HG03575 (cell line): ENCODE data around the gene RAPGEF1.
"Not testable (repeated sequence)": the region's sequence is repeated elsewhere in the genome, so short reads cannot be mapped to it uniquely, and the experiment has no call there.

ENCODE experiments used
- ATAC-seq: cut with Tn5 transposase; IDR thresholded peaks from one replicate; pipeline ENCODE4 v1.9.1; 2021; ENCODE audit not compliant: unreplicated experiment, insufficient number of reproducible peaks, low FRiP score; ENCODE audit errors: extremely low read depth

RAPGEF1 gene

GRCh38 chr9:131677049-131677443 lies 62.8 kb downstream of the RAPGEF1 start:
- no peak for ATAC-seq

GRCh38 chr9:131676431-131676972 lies 63.4 kb downstream of the RAPGEF1 start:
- no peak for ATAC-seq

- no peak for ATAC-seq
These were observed 64.3 kb downstream of the RAPGEF1 start for GRCh38 chr9:131675437-131676022.

GRCh38 chr9:131674425-131675421 lies 65.2 kb downstream of the RAPGEF1 start:
- ATAC-seq = no peak

DNA sequence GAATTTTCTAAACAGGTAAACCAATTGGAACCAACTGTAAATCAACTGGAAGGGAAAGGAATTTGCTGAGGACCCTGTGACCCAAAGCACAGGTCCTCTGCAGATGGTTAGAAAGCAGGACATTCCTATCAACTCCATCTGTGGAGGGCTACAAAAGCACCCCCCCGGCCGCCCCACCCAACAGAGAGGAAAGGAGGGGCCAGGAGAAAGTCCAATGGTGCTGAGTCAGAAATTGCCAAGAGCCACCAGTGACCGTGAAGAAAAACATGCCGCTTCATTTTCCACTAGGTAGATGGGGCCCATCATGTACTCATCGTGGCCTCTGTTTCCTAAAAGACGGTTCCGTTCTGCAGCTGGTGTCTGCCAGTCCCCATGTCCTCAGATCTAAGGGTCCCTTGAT lies 66.3 kb downstream of the RAPGEF1 start:
- ATAC-seq = no peak

DNA sequence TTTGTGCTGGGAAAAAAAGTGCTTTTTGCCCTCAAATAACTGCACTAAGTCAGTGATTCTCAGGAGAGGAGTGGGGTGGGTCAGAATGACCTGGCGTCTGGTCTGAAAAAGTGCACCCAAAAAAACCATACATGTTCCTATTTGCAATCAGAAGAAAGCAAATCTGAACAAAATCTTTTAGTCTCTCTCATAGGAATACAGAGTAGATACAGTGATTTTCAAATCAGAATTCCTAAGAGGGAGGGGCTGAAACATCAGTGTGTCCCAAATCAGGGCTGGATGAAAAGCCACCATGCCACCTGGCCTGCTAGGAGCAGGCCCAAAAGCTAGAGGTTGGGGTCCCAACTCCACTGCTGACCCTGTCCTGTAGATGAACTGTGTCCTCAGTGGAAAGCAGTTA lies 66.8 kb downstream of the RAPGEF1 start:
- ATAC-seq = no peak

DNA sequence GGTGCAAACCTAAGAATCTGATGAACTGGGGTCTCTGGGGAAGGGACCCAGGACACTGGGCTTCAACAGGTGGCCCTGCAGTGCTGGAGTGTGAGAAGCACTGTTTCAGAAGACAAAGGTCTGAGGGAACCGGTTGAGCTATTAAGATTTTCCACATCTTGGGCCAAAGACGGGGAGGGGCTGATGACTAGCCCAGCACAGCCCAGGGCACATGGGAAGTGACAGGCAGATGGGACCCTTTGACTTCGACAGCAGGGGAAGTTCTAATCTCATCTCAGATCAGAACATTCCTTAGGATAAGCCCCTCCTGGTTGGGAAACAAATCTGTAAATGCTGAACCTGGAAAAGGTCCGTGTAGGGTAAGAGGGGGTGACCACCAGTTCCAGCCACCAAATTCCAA lies 67.4 kb downstream of the RAPGEF1 start:
- ATAC-seq = no peak

GRCh38 chr9:131671133-131671520 lies 68.7 kb downstream of the RAPGEF1 start:
- ATAC-seq = no peak

GRCh38 chr9:131670247-131671132 lies 69.4 kb downstream of the RAPGEF1 start:
- no peak for ATAC-seq

- no peak for ATAC-seq
These were observed 70.4 kb downstream of the RAPGEF1 start for GRCh38 chr9:131669269-131670157.

DNA sequence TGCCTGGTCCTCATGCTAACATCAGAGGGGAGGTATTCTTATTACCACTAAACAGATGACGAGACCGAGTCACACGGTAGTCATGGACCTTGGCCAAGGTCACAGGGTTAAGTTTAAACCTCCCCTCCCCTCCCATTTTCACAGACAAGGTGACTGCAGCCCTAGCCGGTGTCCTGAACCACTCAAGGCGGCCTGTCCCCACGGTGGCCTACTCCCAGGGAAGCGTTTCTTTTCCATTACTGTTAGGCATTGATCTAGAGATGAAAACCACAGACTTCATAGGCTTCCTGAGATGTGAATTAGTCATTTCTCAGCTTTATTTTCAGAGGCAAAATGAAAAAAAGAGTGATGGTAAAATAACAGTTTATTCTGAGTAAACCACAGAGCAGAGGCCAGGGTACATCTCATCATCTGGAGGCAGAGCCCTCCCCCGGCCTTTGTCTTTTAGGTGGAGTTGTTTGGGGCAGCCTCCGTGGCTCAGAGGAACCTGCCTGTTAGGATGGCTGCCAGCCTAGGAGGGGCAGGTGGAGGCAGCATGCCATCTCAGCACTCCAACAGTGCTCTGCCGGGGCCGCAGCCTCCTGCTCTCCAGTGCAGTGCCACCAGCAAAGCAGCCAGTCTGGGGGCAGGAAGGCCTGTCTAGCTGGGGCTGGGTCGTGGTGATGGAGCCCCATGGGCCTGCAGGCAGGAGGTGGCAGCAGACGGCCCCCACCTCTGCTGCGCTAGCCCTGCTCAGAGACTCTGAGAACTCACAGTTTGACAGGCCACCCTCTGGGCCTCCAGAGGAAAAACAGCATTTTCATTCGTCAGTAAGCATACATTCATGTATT lies 71.2 kb downstream of the RAPGEF1 start:
- ATAC-seq = no peak

GRCh38 chr9:131668057-131668438 lies 71.8 kb downstream of the RAPGEF1 start:
- no peak for ATAC-seq

DNA sequence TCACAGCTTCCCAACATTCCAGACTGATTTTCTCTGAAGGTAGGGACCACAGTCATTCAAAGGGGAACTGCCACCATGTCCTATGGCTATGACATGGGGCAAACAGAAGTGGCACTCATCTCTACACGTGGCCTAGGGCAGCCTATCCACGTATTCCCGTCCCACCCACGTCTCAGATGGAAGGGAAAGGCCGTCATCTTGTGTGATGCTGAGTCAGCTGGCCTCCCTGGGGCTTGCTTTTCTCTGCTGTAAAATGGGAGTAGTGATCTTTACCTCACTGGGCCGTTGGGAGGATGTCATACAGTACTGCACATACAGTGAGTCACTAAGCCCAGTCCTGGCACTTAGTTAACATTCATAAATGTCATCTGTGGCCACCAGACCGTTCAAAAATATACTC lies 72.3 kb downstream of the RAPGEF1 start:
- ATAC-seq = no peak

DNA sequence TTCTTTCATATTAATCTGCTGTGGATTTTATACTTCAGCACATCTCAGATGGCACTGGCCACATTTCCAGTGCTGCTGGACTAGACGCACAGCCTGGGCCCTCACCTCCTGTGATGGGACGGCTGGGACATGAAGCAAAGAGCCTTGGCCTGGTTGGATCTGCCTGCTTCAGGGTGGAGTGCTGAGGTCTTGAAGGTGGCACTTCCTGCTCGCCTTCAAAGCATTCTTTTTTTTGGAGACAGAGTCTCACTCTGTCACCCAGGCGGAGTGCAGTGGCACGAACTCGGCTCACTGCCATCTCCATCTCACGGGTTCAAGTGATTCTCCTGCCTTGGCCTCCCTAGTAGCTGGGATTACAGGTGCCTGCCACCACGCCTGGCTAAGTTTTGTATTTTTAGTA lies 73.1 kb downstream of the RAPGEF1 start:
- no peak for ATAC-seq

DNA sequence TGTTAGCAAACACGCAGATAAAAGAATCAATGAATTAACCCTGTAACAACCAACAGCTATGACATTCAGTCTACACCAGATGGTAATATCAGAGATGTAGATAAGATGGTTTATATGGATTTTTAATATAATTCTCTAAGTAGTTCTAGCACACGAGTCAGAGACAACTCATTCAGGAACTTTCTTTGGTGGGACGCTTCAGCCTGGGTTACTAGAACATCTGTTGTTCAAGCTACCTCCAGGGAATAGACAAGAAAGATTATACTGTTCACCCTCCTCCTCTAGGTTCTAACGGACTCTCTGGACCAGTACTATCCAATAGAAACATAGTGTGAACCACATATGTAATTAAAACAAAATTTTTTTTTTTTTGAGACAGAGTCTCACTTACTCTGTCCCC lies 73.8 kb downstream of the RAPGEF1 start:
- no peak for ATAC-seq

DNA sequence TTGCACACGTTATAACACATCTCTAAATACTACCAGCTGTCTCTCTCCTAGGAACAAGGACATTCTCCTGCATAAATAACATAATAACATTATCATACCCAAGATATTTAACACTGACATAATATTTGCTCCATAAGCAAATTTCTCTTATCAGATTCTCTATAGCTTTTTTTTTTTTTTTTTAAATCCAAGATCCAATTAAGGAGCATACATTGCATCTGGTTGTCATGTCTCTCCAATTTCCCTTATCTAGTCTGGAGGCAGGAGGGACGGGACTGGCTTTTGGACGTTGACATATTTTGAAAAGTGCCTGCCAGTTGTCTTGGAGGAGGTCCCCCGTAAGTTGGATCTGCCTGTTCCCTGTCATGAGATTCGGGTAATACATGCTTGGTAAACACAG lies 76.6 kb downstream of the RAPGEF1 start:
- ATAC-seq = no peak

DNA sequence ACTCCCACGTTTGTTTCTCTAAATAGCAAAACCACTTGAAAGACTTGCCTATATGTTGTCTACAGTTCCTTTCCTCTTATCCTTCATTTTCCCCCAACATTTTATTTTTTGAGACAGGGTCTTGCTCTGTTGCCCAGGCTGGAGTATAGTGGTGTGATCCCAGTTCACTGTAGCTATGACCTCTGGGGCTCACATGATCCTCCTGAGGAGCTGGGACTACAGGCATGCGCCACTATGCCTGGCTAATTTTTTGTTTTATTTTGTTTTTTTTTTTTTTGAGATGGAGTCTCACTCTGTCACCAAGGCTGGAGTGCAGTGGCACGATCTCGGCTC lies 77.6 kb downstream of the RAPGEF1 start:
- not testable (repeated sequence) for ATAC-seq
